ENCODE results near the gene SIGLEC12.

The SIGLEC12 gene

DNA sequence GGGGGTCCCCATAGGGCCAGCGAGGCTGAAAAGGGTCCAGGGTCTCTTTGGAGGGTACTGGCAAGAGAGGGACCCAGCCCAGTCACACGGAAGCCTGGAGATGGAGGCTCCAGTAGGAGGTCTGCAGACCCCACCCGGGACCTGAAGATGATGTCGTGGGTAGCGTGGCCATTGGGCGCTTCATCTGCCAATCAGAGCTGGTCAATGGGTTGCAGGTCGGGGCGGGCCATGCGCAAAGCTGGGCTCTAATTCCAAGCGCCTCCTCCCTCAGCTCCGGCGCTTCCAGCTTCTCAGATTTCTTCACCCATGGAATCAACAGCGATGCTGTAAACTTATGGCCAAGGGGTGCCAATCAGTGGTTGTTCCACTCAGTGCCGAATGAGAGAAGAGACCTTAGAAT is 10.9 kb downstream of the SIGLEC12 start:
- TF ChIP-seq, protein P1, sequence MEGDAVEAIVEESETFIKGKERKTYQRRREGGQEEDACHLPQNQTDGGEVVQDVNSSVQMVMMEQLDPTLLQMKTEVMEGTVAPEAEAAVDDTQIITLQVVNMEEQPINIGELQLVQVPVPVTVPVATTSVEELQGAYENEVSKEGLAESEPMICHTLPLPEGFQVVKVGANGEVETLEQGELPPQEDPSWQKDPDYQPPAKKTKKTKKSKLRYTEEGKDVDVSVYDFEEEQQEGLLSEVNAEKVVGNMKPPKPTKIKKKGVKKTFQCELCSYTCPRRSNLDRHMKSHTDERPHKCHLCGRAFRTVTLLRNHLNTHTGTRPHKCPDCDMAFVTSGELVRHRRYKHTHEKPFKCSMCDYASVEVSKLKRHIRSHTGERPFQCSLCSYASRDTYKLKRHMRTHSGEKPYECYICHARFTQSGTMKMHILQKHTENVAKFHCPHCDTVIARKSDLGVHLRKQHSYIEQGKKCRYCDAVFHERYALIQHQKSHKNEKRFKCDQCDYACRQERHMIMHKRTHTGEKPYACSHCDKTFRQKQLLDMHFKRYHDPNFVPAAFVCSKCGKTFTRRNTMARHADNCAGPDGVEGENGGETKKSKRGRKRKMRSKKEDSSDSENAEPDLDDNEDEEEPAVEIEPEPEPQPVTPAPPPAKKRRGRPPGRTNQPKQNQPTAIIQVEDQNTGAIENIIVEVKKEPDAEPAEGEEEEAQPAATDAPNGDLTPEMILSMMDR (IDR thresholded peaks at IDR 0.05; ENCODE audit: low read depth, low read length, missing control alignments), result no peak
- H3K4me3 ChIP-seq (ENCODE audit: low read depth, low read length), result no peak overlapping the region
- in situ Hi-C loops (cut with HindIII; ENCODE audit: low sequenced_read_pairs), result no loop called here
- no peak for DNase-seq (ENCODE audit: low read depth)

DNA sequence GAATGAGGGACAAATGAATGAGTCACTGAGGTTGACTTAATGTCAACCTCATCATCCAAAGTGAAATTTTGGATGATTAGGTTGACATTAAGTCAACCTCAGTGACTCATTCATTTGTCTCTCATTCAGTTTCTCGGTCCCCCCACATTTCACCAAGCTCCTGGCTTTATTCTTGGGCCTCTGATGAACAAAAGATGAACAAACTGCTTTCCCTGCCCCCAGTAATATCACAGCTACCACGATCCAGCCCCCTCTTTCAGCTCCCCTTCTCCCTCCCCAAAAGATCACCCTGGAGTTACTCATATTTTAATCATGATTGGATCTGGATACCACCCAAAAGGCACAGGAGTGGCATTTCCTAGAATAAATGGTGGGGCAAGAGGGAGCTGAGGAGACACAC is 12.5 kb downstream of the SIGLEC12 start:
- TF ChIP-seq, protein P1 (IDR thresholded peaks at IDR 0.05; ENCODE audit: low read depth, low read length, missing control alignments), result no peak
- no peak overlapping the region for H3K4me3 ChIP-seq (ENCODE audit: low read depth, low read length)
- in situ Hi-C loops (cut with HindIII; ENCODE audit: low sequenced_read_pairs), result no loop called here
- DNase-seq (ENCODE audit: low read depth), result no peak

DNA sequence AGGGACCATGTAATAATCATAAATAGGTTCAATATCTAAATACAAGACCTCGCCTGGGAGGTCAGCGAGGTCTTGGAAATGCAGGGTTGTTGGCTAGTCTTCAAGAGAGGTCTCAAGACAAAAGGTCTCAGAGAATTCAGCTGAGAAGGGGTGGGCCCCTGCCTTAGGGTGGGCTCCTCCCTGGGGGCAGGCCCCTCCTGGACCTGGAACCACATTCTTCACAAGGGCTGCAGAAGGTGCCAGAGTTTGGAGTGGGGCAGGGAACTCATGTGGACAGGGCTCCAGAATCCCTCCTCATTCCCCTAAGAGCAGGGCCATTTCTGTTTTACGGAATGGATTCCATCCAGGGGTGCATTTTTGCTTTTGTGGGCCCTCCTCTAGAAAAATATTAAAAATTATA is 13.1 kb downstream of the SIGLEC12 start:
- DNase-seq (ENCODE audit: low read depth), result no peak
- in situ Hi-C loops (cut with HindIII; ENCODE audit: low sequenced_read_pairs), result no loop called here
- TF ChIP-seq, protein P1 (IDR thresholded peaks at IDR 0.05; ENCODE audit: low read depth, low read length, missing control alignments), result no peak
- H3K4me3 ChIP-seq (ENCODE audit: low read depth, low read length), result no peak overlapping the region

DNA sequence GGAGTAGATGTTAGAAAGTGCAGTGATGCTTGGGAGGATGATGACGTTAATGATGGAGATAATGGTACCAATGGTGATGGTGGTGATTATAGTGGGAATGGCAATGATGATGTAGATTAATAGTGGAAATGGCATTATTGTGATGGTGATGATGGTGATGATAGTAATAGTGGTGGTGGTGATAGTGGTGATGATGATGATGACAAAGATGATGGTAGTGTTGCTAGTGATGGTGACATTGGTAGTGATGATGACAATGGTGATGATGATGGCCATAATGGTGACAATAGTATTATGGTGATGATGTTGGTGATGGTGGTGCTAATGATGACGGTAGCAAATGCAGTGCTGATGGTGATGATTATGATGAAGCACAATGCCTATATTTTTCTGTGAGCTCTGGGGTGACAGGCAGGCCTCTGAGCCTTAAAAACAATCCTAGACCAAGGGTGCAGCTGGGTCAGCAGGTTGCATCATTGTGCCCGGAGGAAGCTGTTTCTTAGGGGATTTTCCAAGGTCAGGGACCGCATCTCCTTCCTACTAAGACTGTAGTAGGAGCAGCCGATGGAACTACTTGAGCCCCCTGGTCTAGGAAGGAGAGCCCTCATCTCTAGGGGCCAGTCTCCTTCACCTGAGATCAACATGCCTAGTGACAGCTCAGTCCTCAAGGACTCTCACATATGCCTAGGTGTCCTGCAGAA is 15.5 kb downstream of the SIGLEC12 start:
- H3K4me3 ChIP-seq (ENCODE audit: low read depth, low read length), result no peak overlapping the region
- no peak for DNase-seq (ENCODE audit: low read depth)
- in situ Hi-C loops (cut with HindIII; ENCODE audit: low sequenced_read_pairs), result no loop called here
- TF ChIP-seq, protein P1 (IDR thresholded peaks at IDR 0.05; ENCODE audit: low read depth, low read length, missing control alignments), result no peak

DNA sequence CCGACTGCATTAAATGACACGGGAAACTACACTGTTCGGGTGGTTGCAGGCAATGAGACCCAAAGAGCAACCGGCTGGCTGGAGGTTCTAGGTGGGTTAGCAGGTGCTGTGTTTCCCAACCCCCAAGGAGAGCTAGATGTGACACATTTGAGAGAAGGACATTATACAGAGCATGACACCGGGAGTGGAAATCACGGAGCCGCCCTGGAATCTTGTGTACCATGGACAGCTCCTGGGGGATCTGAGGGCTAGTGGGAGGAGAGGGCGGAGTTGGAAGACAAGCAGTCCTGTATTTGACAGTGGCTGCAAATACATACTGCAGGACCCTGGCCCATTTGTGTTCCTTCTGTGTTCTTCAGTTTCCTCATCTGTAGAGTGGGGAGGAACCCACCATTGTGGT is 21.0 kb downstream of the SIGLEC12 start:
- in situ Hi-C loops (cut with HindIII; ENCODE audit: low sequenced_read_pairs), result no loop called here
- DNase-seq (ENCODE audit: low read depth), result no peak
- TF ChIP-seq, protein P1 (IDR thresholded peaks at IDR 0.05; ENCODE audit: low read depth, low read length, missing control alignments), result no peak
- H3K4me3 ChIP-seq (ENCODE audit: low read depth, low read length), result no peak overlapping the region

DNA sequence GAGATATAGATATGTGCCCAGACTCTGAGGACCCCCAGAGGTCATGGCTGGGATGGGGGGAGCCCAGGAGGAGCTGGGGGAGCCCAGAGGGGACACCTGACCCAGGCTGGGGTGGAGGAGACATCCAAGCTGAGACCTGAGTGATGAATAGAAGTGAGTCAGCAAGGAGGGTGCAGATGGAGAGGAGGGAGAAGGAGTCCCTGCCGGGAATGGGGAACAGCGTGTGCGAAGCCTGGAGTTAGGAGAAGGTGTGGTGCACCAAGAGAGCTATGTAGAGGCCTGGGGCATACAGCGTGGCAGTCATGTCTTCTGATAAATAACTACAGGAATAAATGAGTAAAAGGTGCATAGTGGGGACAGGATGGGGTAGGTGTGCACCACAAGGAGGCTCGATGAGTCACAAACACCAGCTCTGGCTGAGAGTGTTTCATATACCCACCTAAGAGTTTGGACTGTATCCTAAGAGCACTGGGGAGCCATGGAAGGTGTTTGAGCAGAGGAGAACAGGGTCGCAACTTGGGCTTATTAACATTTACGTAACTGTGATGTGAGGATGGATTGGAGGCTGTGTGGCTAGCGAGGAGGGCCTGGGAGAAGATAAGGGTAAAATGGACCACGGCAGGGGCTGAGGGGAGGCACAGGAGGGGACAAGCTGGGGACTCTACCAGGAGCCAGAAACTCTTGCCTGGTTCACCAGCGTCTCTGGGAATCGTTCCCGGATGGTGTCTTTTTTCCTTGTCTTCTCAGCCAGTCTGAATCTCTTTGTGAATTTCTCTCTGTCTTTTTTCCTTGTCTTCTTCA is 21.9 kb downstream of the SIGLEC12 start:
- TF ChIP-seq, protein P1 (IDR thresholded peaks at IDR 0.05; ENCODE audit: low read depth, low read length, missing control alignments), result no peak
- H3K4me3 ChIP-seq (ENCODE audit: low read depth, low read length), result no peak overlapping the region
- DNase-seq (ENCODE audit: low read depth), result no peak
- in situ Hi-C loops (cut with HindIII; ENCODE audit: low sequenced_read_pairs), result no loop called here
